HT1080 (cell line): ENCODE measurements around the gene GAREM2. TPM values are rescaled to one million over a fixed set of nuclear protein-coding genes. Genes with fewer than 3 reads are reported as not detected.

Experiments used
- DNase-seq: peaks from one replicate; pipeline ENCODE4 v3.0.0-alpha.2; 2015; ENCODE audit warnings: low read depth
- polyA plus RNA-seq, 2 experiments: library from polyadenylated mRNA; depleted of rRNA; stranded (reverse); fragments of >200 nt; gene quantifications; 2 replicates each; pipeline ENCODE4 v1.2.3, GENCODE V29; 2015
- total RNA-seq: library from RNA; depleted of rRNA; stranded (reverse); fragments of >200 nt; shearing (Covaris generic); gene quantifications from 2 replicates; pipeline ENCODE4 v1.2.3, GENCODE V29; 2014; rRNA removed

Gene GAREM2
- 1.5 and 2.3 TPM in 2 replicates for total RNA-seq
- polyA plus RNA-seq (2015; cell fraction: cytosol; rRNA removed): 2.2 and 2.3 TPM in 2 replicates
- polyA plus RNA-seq (2015; cell fraction: nucleus; rRNA removed): 1.7 and 2.1 TPM in 2 replicates

DNA sequence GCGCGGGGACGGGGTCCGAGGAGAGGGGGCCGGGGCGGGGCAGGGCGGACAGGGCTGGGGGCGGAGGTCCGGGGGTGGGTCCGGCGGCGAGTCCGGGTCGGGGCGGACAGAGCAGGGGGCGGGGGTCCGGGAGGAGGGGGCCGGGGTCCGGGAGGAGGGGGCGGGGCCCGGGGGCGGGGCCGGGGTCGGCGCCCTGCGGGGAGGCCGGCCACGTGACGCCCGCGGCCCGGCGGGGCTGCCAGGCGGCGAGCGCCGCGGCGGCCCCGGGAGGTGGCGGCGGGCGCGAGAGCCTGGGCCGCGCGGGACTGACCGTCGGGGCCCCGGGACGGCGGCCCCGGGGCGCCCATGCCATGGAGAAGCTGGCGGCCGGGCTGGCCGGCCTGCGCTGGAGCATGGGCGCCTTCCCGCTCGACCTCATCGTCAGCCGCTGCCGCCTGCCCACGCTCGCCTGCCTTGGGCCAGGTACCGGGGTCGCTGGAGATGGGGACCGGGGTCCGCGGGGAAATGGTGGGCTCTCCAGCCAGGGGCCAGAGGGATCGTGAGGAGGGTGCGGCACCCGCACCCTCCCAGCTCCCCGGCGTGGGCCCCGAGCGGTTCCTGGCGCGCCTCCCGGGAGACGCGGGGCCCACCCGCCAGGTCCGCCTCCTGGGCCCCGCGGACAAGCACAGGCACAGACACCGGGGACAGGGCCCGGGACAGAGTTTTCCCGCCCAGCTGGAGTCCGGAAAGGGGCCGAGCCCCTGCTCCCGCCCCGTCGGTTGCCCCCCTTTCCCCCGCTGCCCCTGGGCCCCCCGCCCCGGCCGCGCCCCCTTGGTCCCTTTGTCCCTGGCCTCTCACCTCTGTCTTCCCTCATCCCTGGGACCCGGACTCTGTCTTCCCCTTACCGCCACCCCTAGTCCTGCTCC, at the start of gene GAREM2:
Gene GAREM2, plus strand, starts transcription at position 218 of the 905 bp plus-strand sequence. Its CDS starts 133 bp downstream, at position 351.
- DNase-seq: no peak

DNA sequence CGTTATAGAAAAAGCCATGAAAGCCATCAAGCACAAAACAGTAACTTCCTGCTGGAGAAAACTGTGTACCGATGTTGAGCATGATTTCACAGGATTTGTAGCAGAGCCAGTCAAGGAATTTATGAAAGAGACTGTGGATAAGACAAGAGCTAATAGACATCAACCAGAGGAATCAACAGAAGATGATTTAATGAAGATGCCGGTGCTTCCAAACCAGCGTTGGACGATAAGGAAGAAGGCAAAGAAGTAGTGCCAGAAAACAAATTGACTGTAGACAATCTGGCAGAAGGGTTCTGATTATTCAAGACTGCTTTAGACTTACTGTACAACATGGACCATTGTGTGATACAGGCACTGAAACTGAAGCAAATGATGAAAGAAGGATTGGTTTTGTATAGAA, 49.5 kb upstream of the GAREM2 start:
- no peak for DNase-seq

DNA sequence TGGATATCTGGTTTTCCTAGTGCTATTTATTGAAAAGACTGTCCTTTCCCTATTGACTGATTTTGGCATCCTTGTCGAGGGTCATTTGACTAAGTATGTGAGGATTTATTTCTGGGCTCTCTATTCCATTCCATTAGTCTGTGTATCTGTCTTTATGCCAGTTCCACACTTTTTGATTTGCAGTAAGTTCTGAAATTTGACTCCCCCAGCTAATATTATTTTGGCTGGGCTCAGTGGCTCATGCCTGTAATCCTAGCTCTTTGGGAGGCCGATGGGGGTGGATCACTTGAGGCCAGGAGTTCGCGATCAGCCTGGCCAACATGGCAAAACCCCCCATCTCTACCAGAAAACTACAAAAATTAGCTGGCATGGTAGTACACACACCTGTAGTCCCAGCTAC, 46.8 kb upstream of the GAREM2 start:
- DNase-seq: no peak

- no peak for DNase-seq
These were observed 44.7 kb upstream of the GAREM2 start for GRCh38 chr2:26128176-26128575.

GRCh38 chr2:26130763-26131162, 42.1 kb upstream of the GAREM2 start:
- DNase-seq: no peak

DNA sequence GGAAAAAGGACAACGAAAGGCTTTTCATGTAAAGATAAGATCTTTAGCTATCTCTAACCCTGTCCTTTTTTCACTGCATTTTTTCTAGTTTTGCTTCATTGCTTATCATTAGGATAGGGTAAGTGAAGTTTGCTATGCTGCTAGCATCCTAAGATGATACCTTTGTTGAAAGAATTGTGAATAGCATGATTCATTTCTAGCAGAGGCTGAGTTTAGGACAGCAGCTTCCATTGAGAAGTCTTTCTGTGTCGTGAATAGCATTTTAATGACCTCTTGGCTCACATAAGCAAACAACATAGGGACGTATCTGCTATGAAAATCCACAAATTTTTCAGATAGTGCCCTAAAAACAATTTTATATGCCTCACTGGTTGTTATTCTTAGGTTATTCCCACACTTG, 36.4 kb upstream of the GAREM2 start:
- DNase-seq: no peak

DNA sequence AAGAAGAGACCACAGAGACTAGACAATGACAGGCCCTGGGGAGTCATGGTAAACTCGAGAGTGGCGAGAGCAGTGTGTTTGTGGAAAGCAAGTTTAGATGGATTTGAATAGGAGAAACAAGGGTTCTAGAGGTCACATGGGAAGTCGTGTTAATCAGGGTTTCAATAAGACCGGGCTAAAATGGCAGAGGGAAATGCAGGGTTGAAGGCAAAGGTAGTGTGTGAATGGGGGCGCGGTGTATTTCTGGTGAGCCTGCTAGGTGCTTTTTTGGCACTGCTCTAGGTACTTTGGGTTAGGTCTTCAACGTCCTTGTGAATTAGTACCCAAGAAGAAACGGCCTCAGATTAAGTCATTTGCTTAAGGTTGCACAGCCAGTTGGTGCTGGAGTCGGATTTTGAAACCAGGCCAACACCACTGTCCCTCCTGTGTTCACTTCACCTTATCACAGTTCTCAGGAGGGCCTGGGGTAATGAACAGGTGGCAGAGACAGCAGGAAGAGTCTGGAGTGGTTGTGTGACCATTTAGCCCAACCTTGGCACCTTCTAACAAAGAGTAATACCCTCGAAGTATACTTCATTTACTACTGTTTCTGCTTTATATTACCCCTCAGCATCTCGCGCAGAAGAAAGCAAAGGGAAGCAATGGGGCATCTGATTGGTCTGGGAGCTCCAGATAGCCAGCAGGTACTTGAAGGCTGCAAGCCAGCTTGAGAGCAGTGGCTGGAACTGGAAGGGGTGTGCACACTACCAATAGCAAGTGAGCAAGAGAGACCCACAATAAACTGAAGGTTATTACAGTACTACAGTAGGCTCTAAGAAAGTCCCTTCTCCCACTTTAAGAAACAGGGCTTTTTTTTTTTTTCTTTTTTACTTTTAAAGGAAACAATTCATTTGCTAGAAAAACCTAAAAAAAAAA, 33.4 kb upstream of the GAREM2 start:
- no peak for DNase-seq

DNA sequence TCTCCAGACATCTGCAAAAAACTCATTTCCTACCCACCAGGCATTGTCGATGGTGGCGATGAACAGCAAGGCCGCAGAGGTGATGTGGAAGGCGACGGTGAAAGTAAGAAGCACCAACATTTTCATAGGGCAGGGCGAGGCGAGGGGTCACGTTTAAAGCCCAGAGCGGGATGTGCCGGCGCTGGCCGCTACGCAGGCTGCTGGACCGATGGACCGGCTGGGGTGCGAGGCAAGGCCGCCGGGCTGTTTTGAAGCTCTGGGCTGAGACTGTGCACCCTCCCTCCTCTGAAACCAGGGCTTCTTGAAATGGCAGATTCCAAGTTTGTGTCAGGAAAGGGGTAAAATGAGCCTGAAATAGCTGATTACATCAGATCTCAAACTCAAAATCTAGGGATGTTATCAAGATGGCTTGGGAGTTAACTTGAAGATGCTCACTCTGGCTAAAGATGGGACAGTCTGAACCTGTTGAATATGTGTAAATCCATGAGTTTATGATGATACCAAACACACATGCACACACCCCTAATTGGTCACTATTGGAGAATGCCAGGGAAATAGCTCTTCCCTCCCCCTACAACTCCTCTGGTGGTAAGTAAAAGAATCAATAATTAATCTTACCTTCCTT, 31.6 kb upstream of the GAREM2 start:
- DNase-seq: no peak

DNA sequence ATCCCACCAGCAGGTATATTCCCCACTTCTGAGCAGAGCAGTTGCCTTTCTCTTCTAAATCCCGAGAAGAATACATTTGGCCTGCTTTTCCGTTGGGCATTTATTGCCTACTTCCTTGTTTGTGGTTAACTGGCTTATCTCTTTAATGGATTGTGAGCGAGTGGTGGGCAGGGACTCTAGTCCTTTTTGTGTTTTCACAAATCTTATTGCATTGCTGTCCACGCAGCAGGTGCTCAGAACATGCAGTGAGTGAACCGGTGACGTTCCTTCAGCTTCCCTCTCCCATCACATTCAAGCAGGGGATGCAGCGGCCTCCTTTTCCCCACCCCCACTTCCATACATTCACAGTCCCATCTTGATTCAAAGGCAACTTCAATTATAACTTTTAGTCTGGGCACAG, 28.9 kb upstream of the GAREM2 start:
- DNase-seq: no peak

GRCh38 chr2:26144953-26145680, 27.8 kb upstream of the GAREM2 start:
- DNase-seq: peak; percentile 59

DNA sequence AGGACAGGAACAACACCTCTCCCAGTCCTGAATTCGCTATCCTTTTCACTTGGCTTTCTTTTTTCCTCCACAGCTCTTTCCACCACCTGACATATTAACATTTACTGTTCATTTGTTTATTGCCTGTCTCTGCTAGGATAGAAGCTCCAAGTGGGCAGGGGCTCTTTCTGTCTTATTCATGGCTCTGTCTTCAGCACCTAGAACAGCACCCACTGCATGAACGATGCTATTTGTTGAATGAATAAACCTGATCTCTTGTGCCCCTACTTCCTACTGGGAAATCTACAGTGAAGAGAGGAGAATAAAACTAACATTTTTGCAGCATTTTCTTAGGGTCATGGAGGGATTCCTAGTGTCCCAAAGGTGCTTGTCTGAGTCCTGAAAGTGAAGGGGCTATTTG, 24.4 kb upstream of the GAREM2 start:
- no peak for DNase-seq

DNA sequence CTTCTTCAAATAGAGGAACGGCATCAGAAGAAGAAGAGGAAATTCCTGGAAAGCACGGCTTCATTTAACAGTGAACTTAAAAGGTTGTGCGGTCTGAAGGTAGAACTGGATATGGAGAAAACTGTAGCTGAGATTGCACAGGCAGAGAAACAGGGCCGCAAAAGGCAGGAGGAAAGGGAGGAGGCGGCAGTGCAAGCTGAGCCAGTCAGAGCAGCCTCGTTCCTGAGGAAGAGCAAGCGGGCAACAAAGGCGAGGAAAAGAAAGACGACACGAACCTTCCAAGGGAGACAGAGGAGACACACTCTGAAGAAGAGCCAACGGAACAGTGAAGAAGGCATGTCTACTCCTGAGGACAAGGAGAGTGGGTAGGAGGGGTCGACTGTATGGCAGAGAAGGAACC, 22.6 kb upstream of the GAREM2 start:
- DNase-seq: no peak

- no peak for DNase-seq
These were observed 15.3 kb upstream of the GAREM2 start for GRCh38 chr2:26157580-26157979.

- no peak for DNase-seq
These were observed 11.0 kb upstream of the GAREM2 start for GRCh38 chr2:26161926-26162325.

DNA sequence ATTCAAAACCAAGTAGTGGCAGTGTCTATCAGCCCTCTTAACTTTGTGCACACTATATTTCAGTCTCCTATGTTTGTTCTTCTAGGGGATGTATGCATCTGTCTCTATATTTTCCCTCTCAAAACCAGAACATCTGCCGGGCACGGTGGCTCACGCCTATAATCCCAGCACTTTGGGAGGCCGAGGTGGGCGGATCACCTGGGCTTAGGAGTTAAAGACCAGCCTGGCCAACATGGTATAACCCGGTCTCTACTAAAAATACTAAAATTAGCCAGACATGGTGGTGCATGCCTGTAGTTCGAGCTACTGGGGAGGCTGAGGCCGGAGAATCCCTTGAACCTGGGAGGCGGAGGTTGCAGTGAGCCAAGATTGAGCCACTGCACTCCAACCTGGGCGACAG, 9.9 kb upstream of the GAREM2 start:
- DNase-seq: no peak

DNA sequence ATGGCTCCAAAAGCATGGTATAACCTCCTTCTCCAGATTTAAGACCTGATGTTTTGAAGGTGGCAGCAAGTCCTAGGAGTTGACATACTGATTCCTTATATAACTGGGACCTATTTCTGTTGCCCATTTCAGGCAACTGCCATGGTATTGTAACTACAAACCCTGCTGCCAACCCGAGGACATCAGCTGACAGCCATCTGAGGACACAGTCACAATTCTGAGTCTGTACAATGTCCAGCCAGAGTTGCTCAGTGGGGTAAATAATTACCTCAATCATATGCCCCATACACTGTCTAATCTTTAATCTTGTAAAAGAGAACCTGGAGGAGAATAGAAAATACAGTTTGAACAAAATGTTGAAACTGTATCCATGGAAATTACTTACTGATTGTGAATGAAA, 8.7 kb upstream of the GAREM2 start:
- no peak for DNase-seq

DNA sequence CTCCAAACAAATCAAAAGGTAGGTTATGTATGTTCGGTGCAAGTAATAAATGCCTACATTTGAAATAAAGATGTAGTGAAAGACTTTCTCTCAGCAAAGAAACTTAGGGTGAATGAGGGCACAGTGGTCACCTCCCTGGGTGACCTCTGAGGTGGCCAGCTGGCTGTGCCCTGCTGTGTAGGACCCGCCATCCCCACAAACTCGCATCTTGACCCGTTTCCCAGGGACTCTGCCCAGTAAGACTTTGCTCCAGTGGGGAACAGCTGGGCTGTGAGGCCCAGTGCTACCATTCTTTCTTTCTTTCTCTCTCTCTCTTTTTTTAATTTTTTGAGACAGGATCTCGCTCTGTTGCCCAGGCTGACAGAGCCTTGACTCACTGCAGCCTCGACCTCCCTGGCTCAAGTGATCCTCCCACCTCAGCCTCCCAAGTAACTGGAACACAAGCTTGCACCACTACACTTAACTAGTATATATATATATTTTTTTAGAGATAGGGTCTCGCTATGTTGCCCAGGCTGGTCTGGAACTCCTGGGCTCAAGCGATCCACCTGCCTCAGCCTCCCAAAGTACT, 8.2 kb upstream of the GAREM2 start:
- DNase-seq: no peak

- DNase-seq: no peak
These were observed 7.5 kb upstream of the GAREM2 start for GRCh38 chr2:26165403-26165802.

- peak; percentile 43 for DNase-seq
These were observed 6.3 kb upstream of the GAREM2 start for GRCh38 chr2:26166541-26166940.

DNA sequence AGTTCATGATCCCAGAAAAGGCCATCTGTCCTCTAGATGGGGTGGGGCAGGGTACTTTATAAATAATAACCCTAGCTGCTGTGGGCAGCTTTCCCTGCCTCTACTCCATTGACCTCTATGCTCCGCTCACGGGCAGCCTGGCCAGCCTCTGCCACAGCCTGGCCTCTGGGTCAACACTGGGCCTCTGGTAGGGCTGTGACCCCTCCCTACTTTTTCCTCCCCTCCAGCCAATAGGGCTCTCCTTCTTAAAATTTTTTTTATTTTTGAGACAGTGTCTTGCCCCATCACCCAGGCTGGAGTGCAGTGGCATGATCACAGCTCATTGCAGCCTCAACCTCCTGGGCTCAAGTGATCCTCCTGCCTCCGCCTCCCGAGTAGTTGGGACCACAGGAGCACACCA, 4.1 kb upstream of the GAREM2 start:
- DNase-seq: no peak

GRCh38 chr2:26169226-26169625, 3.7 kb upstream of the GAREM2 start:
- no peak for DNase-seq
